ENCODE data around the gene USP50. TPM values are rescaled to one million over a fixed set of nuclear protein-coding genes. Genes with fewer than 3 reads are reported as not detected.

USP50 gene
- polyA plus RNA-seq, 1 of the 3 experiments (the other 2 are of a cell fraction): not detected

DNA sequence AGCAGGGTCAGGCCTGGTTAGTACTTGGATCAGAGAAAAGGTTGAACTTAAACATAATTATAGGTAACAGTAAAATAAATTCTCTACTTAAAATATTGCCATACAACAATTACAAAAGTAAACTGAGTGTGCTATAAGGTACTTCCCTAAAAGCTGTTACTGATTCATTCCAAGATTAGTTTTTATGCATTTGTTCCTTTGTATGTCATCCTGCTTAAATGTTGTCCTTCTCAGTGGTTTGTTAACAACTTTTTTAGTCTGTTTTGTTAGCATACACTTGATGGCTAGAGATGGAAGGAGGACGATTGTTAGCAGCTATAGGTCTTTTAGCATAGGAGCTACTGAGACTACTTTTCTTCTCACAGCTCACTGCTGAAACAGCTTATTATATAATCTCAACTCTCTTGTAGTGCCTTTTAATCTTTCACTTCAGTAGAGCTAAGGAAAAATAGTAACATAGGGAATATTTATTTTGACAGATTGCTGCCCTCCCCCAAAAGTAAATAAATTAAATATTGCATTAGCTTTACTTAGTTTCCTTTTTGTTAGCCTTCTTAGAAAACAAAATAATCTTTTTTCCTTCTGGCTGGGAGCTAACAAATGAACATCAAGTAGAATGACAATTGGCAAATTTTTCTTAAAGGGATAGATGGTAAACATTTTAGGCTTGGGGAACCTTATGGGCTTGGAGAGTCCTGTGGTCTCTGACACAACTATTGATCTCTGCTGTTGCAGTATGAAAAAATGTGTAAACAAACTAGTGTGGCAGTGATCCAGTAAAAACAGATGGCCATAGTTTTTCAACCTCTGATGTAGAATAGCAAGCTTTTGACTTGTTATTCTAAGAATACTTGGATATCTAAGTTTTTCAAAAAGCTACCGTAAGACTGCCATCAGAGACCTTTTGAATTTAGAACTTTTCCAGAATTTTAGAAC lies 82.8 kb downstream of the USP50 start:
- Histone ChIP-seq H3K79me2 (ENCODE audit: insufficient read depth) (peaks cover 5% of the 10 kb centered on the region; the same call in 1 of the 2 replicates), H3K27ac (ENCODE audit: low read depth in 2 of 2, low read length in 1 of 2) (peak overlapping the region in 1 of 2 experiments; percentile 32; a peak in 1 of 4 replicates), H3F3A (replicated peaks; ENCODE audit: insufficient read depth) (peaks cover 11% of the 10 kb centered on the region), H3K9me2 (no peaks in the 10 kb centered on the region), H3K9me3 (no peaks in the 10 kb centered on the region), H2AFZ (ENCODE audit: low read depth) (no peak overlapping the region), H3K27me3 (ENCODE audit: insufficient read depth) (no peaks in the 10 kb centered on the region), H3K4me2 (no peak overlapping the region), H3K4me3 (ENCODE audit: low read depth in 2 of 2, low read length in 1 of 2) (no peak overlapping the region), H3K36me3 (replicated peaks in 1 of 2; ENCODE audit: control insufficient read depth in 1 of 2, insufficient read depth in 2 of 2, low read length in 1 of 2) (peaks cover 31 to 52% of the 10 kb centered on the region in 2 experiments), H4K20me1 (ENCODE audit: insufficient read depth) (no peaks in the 10 kb centered on the region), H3K9ac (no peak overlapping the region), H3K4me1 (ENCODE audit: control insufficient read depth in 1 of 2, insufficient read depth in 2 of 2, low read depth in 1 of 2, low read length in 1 of 2) (no peaks in the 10 kb centered on the region)
- 67% methylated on average over 2 of the region's 2 CpGs for WGBS (ENCODE audit: low lambda C conversion rate)
- ChIA-PET CTCF (no interaction called here), POLR2A (no interaction called here)
- TF ChIP-seq NRF1 (IDR thresholded peaks at IDR 0.05; ENCODE audit: low read depth, low read length): no peak
- TF ChIP-seq RXRA (IDR thresholded peaks at IDR 0.05; ENCODE audit: borderline replicate concordance, low read depth): no peak
- no peak for TF ChIP-seq GATA2 (CRISPR knock-in tag; IDR thresholded peaks at IDR 0.05)
- TF ChIP-seq TCF12 (IDR thresholded peaks at IDR 0.05): no peak
- DNase-seq: no peak

DNA sequence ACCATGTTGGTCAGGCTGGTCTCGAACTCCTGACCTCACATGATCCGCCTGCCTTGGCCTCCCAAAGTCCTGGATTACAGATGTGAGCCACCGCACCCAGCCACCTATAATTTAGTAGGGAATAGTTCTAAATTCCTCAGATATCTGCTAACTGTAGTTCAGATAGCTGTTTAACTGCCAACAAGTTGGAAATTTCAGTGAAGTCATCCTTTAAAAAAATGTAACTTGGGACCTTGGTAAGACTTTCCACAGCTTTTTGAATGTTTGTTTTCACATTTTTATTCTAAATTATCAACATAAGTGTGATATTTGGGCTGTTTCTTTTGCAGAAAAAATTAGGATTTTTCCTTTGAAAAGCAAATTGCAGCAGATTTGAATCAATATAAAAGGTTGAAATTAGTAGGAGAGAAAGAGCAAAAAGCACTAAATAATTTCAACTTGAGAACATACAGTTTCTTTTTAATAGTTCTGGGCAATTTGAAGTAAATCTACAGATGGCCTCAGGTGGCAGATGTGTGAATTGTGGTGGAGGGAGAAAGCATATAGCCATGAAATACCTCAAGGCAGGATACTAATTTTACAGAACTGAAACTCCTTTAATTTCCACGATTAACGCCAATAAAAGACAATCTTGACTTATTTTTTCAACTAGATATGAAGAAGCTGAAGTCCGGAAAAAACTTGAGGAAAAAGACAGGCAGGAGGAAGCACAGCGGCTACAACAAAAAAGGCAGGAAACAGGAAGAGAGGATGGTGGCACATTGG lies 87.9 kb downstream of the USP50 start:
- peaks cover 12% of the 10 kb centered on the region for H3F3A ChIP-seq (replicated peaks; ENCODE audit: insufficient read depth)
- H3K4me1 ChIP-seq (ENCODE audit: control insufficient read depth in 1 of 2, insufficient read depth in 2 of 2, low read depth in 1 of 2, low read length in 1 of 2): no peaks in the 10 kb centered on the region
- no peaks in the 10 kb centered on the region for H4K20me1 ChIP-seq (ENCODE audit: insufficient read depth)
- CTCF ChIA-PET: interaction anchor here (0.7 to 1.4 kb wide), 2 partner anchors 9 to 1668 kb away, joined by 3 read pairs; no protein-coding TSS in a partner anchor
- no peak overlapping the region for H3K27ac ChIP-seq (ENCODE audit: low read depth in 2 of 2, low read length in 1 of 2)
- peaks cover 34% of the 10 kb centered on the region for H3K79me2 ChIP-seq (ENCODE audit: insufficient read depth)
- H3K27me3 ChIP-seq (ENCODE audit: insufficient read depth): no peaks in the 10 kb centered on the region
- WGBS (ENCODE audit: low lambda C conversion rate): 96% methylated on average over 7 of the region's 7 CpGs
- no peak overlapping the region for H3K4me2 ChIP-seq
- H3K9me2 ChIP-seq: no peaks in the 10 kb centered on the region
- no peak overlapping the region for H2AFZ ChIP-seq (ENCODE audit: low read depth)
- peaks cover 8 to 59% of the 10 kb centered on the region in 2 experiments for H3K36me3 ChIP-seq (replicated peaks in 1 of 2; ENCODE audit: control insufficient read depth in 1 of 2, insufficient read depth in 2 of 2, low read length in 1 of 2)
- no peaks in the 10 kb centered on the region for H3K9me3 ChIP-seq
- DNase-seq: no peak
- TF ChIP-seq RFX5 (IDR thresholded peaks at IDR 0.05; ENCODE audit: low read length) (no peak), SMC3 (IDR thresholded peaks at IDR 0.05; ENCODE audit: low read depth, low read length) (no peak)
- POLR2A ChIA-PET: interaction anchor here (0.6 kb wide), 1 partner anchor 118 kb away, joined by 3 read pairs; no protein-coding TSS in a partner anchor
- H3K9ac ChIP-seq: no peak overlapping the region
- H3K4me3 ChIP-seq (ENCODE audit: low read depth in 2 of 2, low read length in 1 of 2): no peak overlapping the region

DNA sequence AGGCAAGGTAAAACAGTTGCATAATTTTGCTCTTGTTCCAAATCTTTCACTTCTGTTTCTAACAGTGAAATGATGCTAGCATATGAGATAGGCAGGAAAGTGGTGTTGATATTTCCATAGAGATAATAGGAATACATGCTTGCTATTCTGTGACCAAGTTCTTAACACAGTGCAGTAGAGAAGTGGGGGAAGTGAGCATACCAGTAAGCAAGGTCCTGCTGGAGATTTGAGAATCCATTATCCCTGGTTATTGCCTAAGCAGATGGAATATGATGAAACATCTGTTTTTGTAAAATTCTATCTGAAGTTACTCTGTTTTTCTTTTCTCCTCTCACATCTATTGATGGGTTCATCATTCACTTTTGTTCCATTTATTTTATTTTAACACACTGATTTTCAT lies 93.5 kb downstream of the USP50 start:
- Histone ChIP-seq H3K9me2 (no peaks in the 10 kb centered on the region), H3K4me2 (no peak overlapping the region), H3K27ac (ENCODE audit: low read depth in 2 of 2, low read length in 1 of 2) (no peak overlapping the region), H3K36me3 (replicated peaks in 1 of 2; ENCODE audit: control insufficient read depth in 1 of 2, insufficient read depth in 2 of 2, low read length in 1 of 2) (peaks cover 9 to 45% of the 10 kb centered on the region in 2 experiments), H3F3A (replicated peaks; ENCODE audit: insufficient read depth) (peaks cover 28% of the 10 kb centered on the region), H3K9ac (no peak overlapping the region), H3K27me3 (ENCODE audit: insufficient read depth) (no peaks in the 10 kb centered on the region), H3K4me1 (ENCODE audit: control insufficient read depth in 1 of 2, insufficient read depth in 2 of 2, low read depth in 1 of 2, low read length in 1 of 2) (peaks cover 0 to 15% of the 10 kb centered on the region in 2 experiments), H3K4me3 (ENCODE audit: low read depth in 2 of 2, low read length in 1 of 2) (no peak overlapping the region), H2AFZ (ENCODE audit: low read depth) (no peak overlapping the region), H3K79me2 (ENCODE audit: insufficient read depth) (peaks cover 35% of the 10 kb centered on the region), H3K9me3 (no peaks in the 10 kb centered on the region), H4K20me1 (ENCODE audit: insufficient read depth) (no peaks in the 10 kb centered on the region)
- DNase-seq: no peak
- ChIA-PET POLR2A (no interaction called here), CTCF (no interaction called here)
- TF ChIP-seq TAF1 (IDR thresholded peaks at IDR 0.05; ENCODE audit: borderline replicate concordance, low read depth, low read length) (no peak), POLR2AphosphoS5 (IDR thresholded peaks at IDR 0.05; ENCODE audit: low read depth, low read length) (no peak), FOXJ3 (CRISPR knock-in tag; IDR thresholded peaks at IDR 0.05) (no peak)

Small RNA genes lying within 50 kb of the gene (small RNA-seq; reads per million reads assigned to genes)
- 0 reads per million in 7 experiments for gene RNA5SP395

Other genes with a start within 250 kb of the USP50 start
- gene GABPB1, start 191.5 kb downstream of the USP50 start, polyA plus RNA-seq (2012; rRNA removed): 12.8 and 14.2 TPM in 2 replicates
- gene USP8, start 122.3 kb downstream of the USP50 start, polyA plus RNA-seq (2012; rRNA removed): 23.4 and 31.3 TPM in 2 replicates
- gene TRPM7, start 140.1 kb upstream of the USP50 start, polyA plus RNA-seq (2012; rRNA removed): 5.1 and 7.9 TPM in 2 replicates
- gene SPPL2A, start 219.0 kb upstream of the USP50 start, polyA plus RNA-seq (2012; rRNA removed): 21.6 and 29.3 TPM in 2 replicates